Small intestine (tissue), 7 donors: Measurements from ENCODE around the gene URB2. TPM values are rescaled to one million over a fixed set of nuclear protein-coding genes. Genes with fewer than 3 reads are reported as not detected.
A peak's percentile ranks its signal among the peaks of the same experiment; 100 is the strongest.

ENCODE experiments used
- DNase-seq, 2 donors: peaks; one replicate each; pipeline versions ENCODE4 v3.0.0 to v3.0.0-alpha.2; 2013
- FAIRE-seq: peaks from 2 replicates; lab custom pipeline; 2012; peaks lifted over from hg19 to GRCh38; lab: Jason Lieb, UNC
- H3K27ac ChIP-seq, 3 donors: one replicate each; pipeline ENCODE4 v1.5.1; 2013; ENCODE audit warnings: low read length in 2 of 3, mild to moderate bottlenecking in 2 of 3, control low read depth in 1 of 3, inconsistent platforms in 1 of 3, low read depth in 1 of 3, moderate library complexity in 1 of 3
- H3K27me3 ChIP-seq, 3 donors: one replicate each; pipeline ENCODE4 v1.6.1; 2013; ENCODE audit warnings: low read length in 3 of 3, inconsistent platforms in 1 of 3; ENCODE audit not compliant: control insufficient read depth in 3 of 3, insufficient read depth in 3 of 3
- H3K36me3 ChIP-seq, 3 donors: one replicate each; pipeline ENCODE4 v1.6.1; 2013; ENCODE audit warnings: low read length in 3 of 3, inconsistent platforms in 1 of 3, low read depth in 1 of 3, mild to moderate bottlenecking in 1 of 3, moderate library complexity in 1 of 3; ENCODE audit not compliant: control insufficient read depth in 3 of 3, insufficient read depth in 2 of 3
- H3K4me1 ChIP-seq, 3 donors: one replicate each; pipeline ENCODE4 v1.6.1; 2013; ENCODE audit warnings: low read length in 2 of 3, inconsistent platforms in 1 of 3, low read depth in 1 of 3, mild to moderate bottlenecking in 1 of 3, moderate library complexity in 1 of 3; ENCODE audit not compliant: control insufficient read depth in 3 of 3, insufficient read depth in 2 of 3
- H3K4me3 ChIP-seq, 3 donors: one replicate each; pipeline ENCODE4 v1.5.1; 2013; ENCODE audit warnings: low read length in 3 of 3, control low read depth in 1 of 3, inconsistent platforms in 1 of 3, low read depth in 1 of 3, mild to moderate bottlenecking in 1 of 3, moderate library complexity in 1 of 3
- H3K9me3 ChIP-seq, 2 donors: one replicate each; pipeline ENCODE4 v1.6.1; 2013; ENCODE audit warnings: low read depth in 1 of 2, low read length in 1 of 2; ENCODE audit not compliant: control insufficient read depth in 2 of 2, insufficient read depth in 1 of 2
- WGBS, 3 donors: extraction: QIAGEN DNeasy Blood & Tissue Kit; methylation state at CpG; one replicate each; pipeline ENCODE4 v1.1.7; 2013; 5-methylcytosine and 5-hydroxymethylcytosine counted together
- polyA plus RNA-seq, 4 donors: library from polyadenylated mRNA; stranded (reverse) in 3 of 4; unstranded in 1 of 4; fragments of 200-250 nt in 3 of 4; fragments of 120-200 nt in 1 of 4; gene quantifications; one replicate each; pipeline versions ENCODE4 v1.2.1 to v1.2.3, GENCODE V29; 2013
- donor health status: healthy with polysubstance abuse.
- donor health status: control.
- donor health status: control.
- donor health status: Bipolar disorder and iron deficiency.
- donor health status: healthy.

The URB2 gene
- polyA plus RNA-seq, 4 donors, result 0.54 to 5.7 (median 2.9) TPM

GRCh38 chr1:229629261-229629660 is 3.2 kb downstream of the URB2 start:
- Histone ChIP-seq H3K9me3 (no peaks in the 10 kb centered on the region), H3K27me3 (no peaks in the 10 kb centered on the region), H3K4me3 (no peak overlapping the region), H3K36me3 (peaks cover 0 to 5% (median 0%) of the 10 kb centered on the region in 3 donors), H3K4me1 (peaks cover 0 to 7% (median 0%) of the 10 kb centered on the region in 3 donors), H3K27ac (no peak overlapping the region)
- FAIRE-seq (no peak), DNase-seq (no peak)
- 78 to 86% (median 80%) methylated on average over 2 of the region's 2 CpGs for WGBS, 3 donors

GRCh38 chr1:229631148-229631547 is 5.1 kb downstream of the URB2 start:
- whole genome bisulfite sequencing, 3 donors, result 47 to 75% (median 48%) methylated on average over 3 of the region's 3 CpGs
- DNase-seq, result peak in 1 of 2 donors; percentile 24
- H3K9me3 ChIP-seq, result no peaks in the 10 kb centered on the region
- peaks cover 0 to 19% (median 1%) of the 10 kb centered on the region in 3 donors for H3K36me3 ChIP-seq
- H3K27me3 ChIP-seq, result no peaks in the 10 kb centered on the region
- FAIRE-seq, result no peak
- H3K4me3 ChIP-seq, result no peak overlapping the region
- H3K27ac ChIP-seq, result peak overlapping the region in 1 of 3 donors; percentile 35
- no peaks in the 10 kb centered on the region for H3K4me1 ChIP-seq

GRCh38 chr1:229631966-229632365 is 5.9 kb downstream of the URB2 start:
- peaks cover 4 to 26% (median 5%) of the 10 kb centered on the region in 3 donors for H3K36me3 ChIP-seq
- no peak overlapping the region for H3K4me3 ChIP-seq
- FAIRE-seq (no peak), DNase-seq (no peak)
- no peaks in the 10 kb centered on the region for H3K9me3 ChIP-seq
- no peak overlapping the region for H3K27ac ChIP-seq
- H3K27me3 ChIP-seq, result no peaks in the 10 kb centered on the region
- H3K4me1 ChIP-seq, result no peaks in the 10 kb centered on the region
- 92 to 93% (median 93%) methylated on average over 6 of the region's 6 CpGs for WGBS, 3 donors

- no peak for DNase-seq
- Histone ChIP-seq H3K4me1 (no peaks in the 10 kb centered on the region), H3K27ac (no peak overlapping the region), H3K36me3 (peaks cover 7 to 45% (median 9%) of the 10 kb centered on the region in 3 donors), H3K27me3 (no peaks in the 10 kb centered on the region), H3K9me3 (no peaks in the 10 kb centered on the region), H3K4me3 (no peak overlapping the region)
- FAIRE-seq, result no peak
- WGBS, 3 donors, result 94 to 96% (median 95%) methylated on average over 9 of the region's 9 CpGs
Observed at GRCh38 chr1:229636042-229636441, 10.0 kb downstream of the URB2 start.

GRCh38 chr1:229637746-229638145 is 11.7 kb downstream of the URB2 start:
- Histone ChIP-seq H3K9me3 (no peaks in the 10 kb centered on the region), H3K4me1 (no peaks in the 10 kb centered on the region), H3K36me3 (peaks cover 7 to 52% (median 9%) of the 10 kb centered on the region in 3 donors), H3K27me3 (no peaks in the 10 kb centered on the region), H3K27ac (no peak overlapping the region), H3K4me3 (no peak overlapping the region)
- WGBS, 3 donors, result 96 to 98% (median 98%) methylated on average over 9 to 12 of the region's 12 CpGs
- no peak for DNase-seq
- no peak for FAIRE-seq

- Histone ChIP-seq H3K4me1 (no peaks in the 10 kb centered on the region), H3K9me3 (no peaks in the 10 kb centered on the region), H3K27me3 (no peaks in the 10 kb centered on the region), H3K36me3 (peaks cover 11 to 54% (median 14%) of the 10 kb centered on the region in 3 donors), H3K27ac (no peak overlapping the region), H3K4me3 (no peak overlapping the region)
- 37 to 75% (median 56%) methylated on average over 12 of the region's 12 CpGs for WGBS, 3 donors
- DNase-seq (peak in 1 of 2 donors; percentile 31), FAIRE-seq (no peak)
Observed at GRCh38 chr1:229640455-229640854, 14.4 kb downstream of the URB2 start.

GRCh38 chr1:229641306-229641705 is 15.3 kb downstream of the URB2 start:
- Histone ChIP-seq H3K9me3 (no peaks in the 10 kb centered on the region), H3K27ac (no peak overlapping the region), H3K4me3 (no peak overlapping the region), H3K27me3 (no peaks in the 10 kb centered on the region), H3K4me1 (no peaks in the 10 kb centered on the region), H3K36me3 (peaks cover 7 to 54% (median 14%) of the 10 kb centered on the region in 3 donors)
- FAIRE-seq (no peak), DNase-seq (no peak)
- WGBS, 3 donors, result 93 to 98% (median 98%) methylated on average over 3 of the region's 3 CpGs

GRCh38 chr1:229642376-229642775 is 16.3 kb downstream of the URB2 start:
- H3K27me3 ChIP-seq, result no peaks in the 10 kb centered on the region
- no peak overlapping the region for H3K4me3 ChIP-seq
- H3K36me3 ChIP-seq, result peaks cover 5 to 52% (median 7%) of the 10 kb centered on the region in 3 donors
- H3K27ac ChIP-seq, result no peak overlapping the region
- 78 to 84% (median 81%) methylated on average over 5 of the region's 5 CpGs for WGBS, 3 donors
- H3K4me1 ChIP-seq, result no peaks in the 10 kb centered on the region
- FAIRE-seq, result no peak
- H3K9me3 ChIP-seq, result no peaks in the 10 kb centered on the region
- DNase-seq, result no peak

GRCh38 chr1:229642970-229643369 is 16.9 kb downstream of the URB2 start:
- Histone ChIP-seq H3K27me3 (no peaks in the 10 kb centered on the region), H3K27ac (no peak overlapping the region), H3K4me1 (no peaks in the 10 kb centered on the region), H3K36me3 (peaks cover 8 to 50% (median 9%) of the 10 kb centered on the region in 3 donors), H3K9me3 (no peaks in the 10 kb centered on the region), H3K4me3 (no peak overlapping the region)
- DNase-seq, result no peak
- FAIRE-seq, result no peak
- WGBS, 3 donors, result 92 to 95% (median 95%) methylated on average over 4 of the region's 4 CpGs
